Hypothalamus (tissue), 51 donors: ENCODE results near the gene PIAS2.
A peak's percentile ranks its signal among the peaks of the same experiment; 100 is the strongest.

Source experiments
- DNase-seq, 51 donors: peaks; one replicate each; lab custom pipeline; 2025; lab: John Stamatoyannopoulos, UW

The PIAS2 gene

GRCh38 chr18:46768166-46768921 is 149.0 kb downstream of the PIAS2 start:
- DNase-seq: no peak

GRCh38 chr18:46767217-46767616 is 150.1 kb downstream of the PIAS2 start:
- no peak for DNase-seq

GRCh38 chr18:46764586-46764985 is 152.7 kb downstream of the PIAS2 start:
- no peak for DNase-seq

GRCh38 chr18:46761059-46761769 is 156.1 kb downstream of the PIAS2 start:
- peak in 1 of 51 donors; percentile 40 for DNase-seq

GRCh38 chr18:46759890-46760289 is 157.4 kb downstream of the PIAS2 start:
- DNase-seq: no peak

GRCh38 chr18:46756559-46757201 is 160.6 kb downstream of the PIAS2 start, which contains the start of gene ST8SIA5:
TSS of gene ST8SIA5 (minus strand) at chr18:46757053. CDS start at chr18:46756508, 545 bp downstream.
- DNase-seq: peak in 6 of 51 donors; percentile 15 to 32 (median 22)

GRCh38 chr18:46756025-46756558 is 161.2 kb downstream of the PIAS2 start:
- DNase-seq: peak in 4 of 51 donors; percentile 4 to 25 (median 8)

- peak in 2 of 51 donors; percentile 22 to 37 for DNase-seq
These were observed 161.8 kb downstream of the PIAS2 start for GRCh38 chr18:46755315-46756024.

- peak in 2 of 51 donors; percentile 8 to 17 for DNase-seq
These were observed 162.5 kb downstream of the PIAS2 start for GRCh38 chr18:46754661-46755292.

- no peak for DNase-seq
These were observed 163.1 kb downstream of the PIAS2 start for GRCh38 chr18:46754188-46754587.
